A549 (cell line): Measurements from ENCODE around the gene UGT1A10. TPM values are rescaled to one million over a fixed set of nuclear protein-coding genes. Genes with fewer than 3 reads are reported as not detected.

Experiments
- ATAC-seq, 2 experiments: fragments of 200-7000 bp in 1 of 2; fragments of >200 bp in 1 of 2; cut with Nextera tagmentation in 1 of 2; cut with Tn5 transposase in 1 of 2; 3 replicates each; pipeline versions ENCODE4 v1.8.0 to v1.9.1; 2018 to 2020; ENCODE audit warnings: mild to moderate bottlenecking in 1 of 2, moderate library complexity in 1 of 2
- CTCF ChIA-PET: fragments of 300-600 bp; sonication (Branson Sonifier 250); formaldehyde crosslinking; extraction: SDS; loops from one replicate; lab custom pipeline; 2021; ENCODE audit warnings: antibody characterized with exemption, inconsistent platforms; lab: Yijun Ruan, JAX
- POLR2A ChIA-PET: fragments of 350-600 bp; formaldehyde crosslinking; extraction: SDS; loops from one replicate; lab custom pipeline; 2021; ENCODE audit warnings: antibody characterized with exemption, inconsistent platforms; lab: Yijun Ruan, JAX
- DNase-seq, 2 experiments: peaks; one replicate each; pipeline versions ENCODE4 v3.0.0 to v3.0.0-alpha.2; 2011 to 2016; ENCODE audit warnings: low read depth in 1 of 2, low spot score in 1 of 2
- FAIRE-seq: peaks from 2 replicates; lab custom pipeline; 2011; peaks lifted over from hg19 to GRCh38; lab: Jason Lieb, UNC
- H3K27ac ChIP-seq, 2 experiments: fragments of >200 bp; sonication (Bioruptor Twin); formaldehyde crosslinking; 3 replicates each; pipeline ENCODE4 v1.5.1; 2016 to 2017
- H3K4me1 ChIP-seq: fragments of >200 bp; sonication (Bioruptor Twin); formaldehyde crosslinking; 3 replicates; pipeline ENCODE4 v1.6.1; 2016
- H3K4me2 ChIP-seq: fragments of >200 bp; sonication (Bioruptor Twin); formaldehyde crosslinking; 3 replicates; pipeline ENCODE4 v1.6.1; 2016
- H3K4me3 ChIP-seq: fragments of >200 bp; sonication (Bioruptor Twin); formaldehyde crosslinking; 3 replicates; pipeline ENCODE4 v1.5.1; 2016
- H3K9me3 ChIP-seq: fragments of >200 bp; sonication (Bioruptor Twin); formaldehyde crosslinking; 3 replicates; pipeline ENCODE4 v1.6.1; 2016
- BCL3 ChIP-seq: fragments of >200 bp; sonication (Bioruptor Twin); formaldehyde crosslinking; IDR thresholded peaks from 3 replicates; pipeline ENCODE4 v1.6.1; 2016
- CTCF ChIP-seq: fragments of >200 bp; sonication (Bioruptor Twin); formaldehyde crosslinking; IDR thresholded peaks from 3 replicates; pipeline ENCODE4 v1.5.1; 2016
- EHMT2 ChIP-seq: fragments of 200-600 bp; sonication (generic); IDR thresholded peaks from 2 replicates; pipeline ENCODE4 v1.6.1; 2016; ENCODE audit warnings: antibody characterized with exemption, low read depth, mild to moderate bottlenecking, moderate library complexity
- ESRRA ChIP-seq: fragments of 150-350 bp; IDR thresholded peaks from 2 replicates; pipeline ENCODE4 v1.6.1; 2014; ENCODE audit warnings: mild to moderate bottlenecking, low read length, borderline replicate concordance
- FOXS1 ChIP-seq: fragments of 250-450 bp; sonication (Bioruptor Pico); IDR thresholded peaks from 2 replicates; pipeline ENCODE4 v1.5.0; 2020; ENCODE audit warnings: mild to moderate bottlenecking, moderate library complexity
- GATA3 ChIP-seq: IDR thresholded peaks from 2 replicates; pipeline ENCODE4 v1.6.1; 2012; ENCODE audit warnings: borderline replicate concordance
- HES2 ChIP-seq: fragments of >200 bp; sonication (Bioruptor Twin); formaldehyde crosslinking; IDR thresholded peaks from 2 replicates; pipeline ENCODE4 v1.6.1; 2016
- HMGXB4 ChIP-seq: fragments of 250-450 bp; sonication (Bioruptor Pico); IDR thresholded peaks from 2 replicates; pipeline ENCODE4 v1.5.0; 2021; ENCODE audit warnings: mild to moderate bottlenecking, moderate library complexity, borderline replicate concordance
- HOXA7 ChIP-seq: fragments of 250-450 bp; sonication (Bioruptor Pico); IDR thresholded peaks from 2 replicates; pipeline ENCODE4 v1.5.0; 2020; ENCODE audit warnings: mild to moderate bottlenecking, moderate library complexity
- JUN ChIP-seq, 2 experiments: fragments of >200 bp; sonication (Bioruptor Twin); formaldehyde crosslinking; IDR thresholded peaks; 2 replicates in 1 of 2; 3 replicates in 1 of 2; pipeline ENCODE4 v1.6.1; 2016 to 2017
- KDM1A ChIP-seq: fragments of 200-600 bp; sonication (generic); IDR thresholded peaks from 2 replicates; pipeline ENCODE4 v1.6.1; 2016; ENCODE audit warnings: low read depth, mild to moderate bottlenecking
- MAX ChIP-seq: IDR thresholded peaks from 2 replicates; pipeline ENCODE4 v1.6.1; 2012
- MYC ChIP-seq: IDR thresholded peaks from 2 replicates; pipeline ENCODE4 v1.6.1; 2012; ENCODE audit warnings: mild to moderate bottlenecking, inconsistent platforms, low read length, improper control_type of control experiment, borderline replicate concordance
- NPAS2 ChIP-seq: fragments of 250-450 bp; sonication (Bioruptor Pico); IDR thresholded peaks from 2 replicates; pipeline ENCODE4 v1.8.0; 2022; ENCODE audit warnings: mild to moderate bottlenecking, moderate library complexity, borderline replicate concordance
- NR3C1 ChIP-seq: fragments of >200 bp; sonication (Bioruptor Twin); formaldehyde crosslinking; IDR thresholded peaks from 3 replicates; pipeline ENCODE4 v1.6.1; 2017
- PBX3 ChIP-seq: IDR thresholded peaks from 2 replicates; pipeline ENCODE4 v1.6.1; 2012
- RCOR1 ChIP-seq: fragments of 150-350 bp; IDR thresholded peaks from 2 replicates; pipeline ENCODE4 v1.6.1; 2014; ENCODE audit warnings: antibody characterized with exemption, low read length, low read depth
- REST ChIP-seq: fragments of 200-600 bp; sonication (generic); IDR thresholded peaks from 2 replicates; pipeline ENCODE4 v1.6.1; 2016; ENCODE audit warnings: antibody characterized with exemption, mild to moderate bottlenecking, moderate library complexity
- RFX5 ChIP-seq: fragments of 450-650 bp; IDR thresholded peaks from 2 replicates; pipeline ENCODE4 v1.7.1; 2014; ENCODE audit warnings: antibody characterized with exemption, mild to moderate bottlenecking, moderate library complexity
- SREBF2 ChIP-seq: fragments of 450-650 bp; IDR thresholded peaks from 2 replicates; pipeline ENCODE4 v1.6.1; 2014; ENCODE audit warnings: mild to moderate bottlenecking, moderate library complexity
- TFCP2L1 ChIP-seq: fragments of 250-450 bp; sonication (Bioruptor Pico); IDR thresholded peaks from 2 replicates; pipeline ENCODE4 v1.5.0; 2021; ENCODE audit warnings: mild to moderate bottlenecking
- ZNF302 ChIP-seq: fragments of 250-450 bp; sonication (Bioruptor Pico); IDR thresholded peaks from 2 replicates; pipeline ENCODE4 v1.9.0; 2021; ENCODE audit warnings: inconsistent platforms, mild to moderate bottlenecking, moderate library complexity
- ZSCAN20 ChIP-seq: fragments of 250-450 bp; sonication (Bioruptor Pico); IDR thresholded peaks from 2 replicates; pipeline ENCODE4 v1.8.0; 2022; ENCODE audit warnings: mild to moderate bottlenecking, moderate library complexity
- WGBS: methylation state at CpG from one replicate; pipeline ENCODE4 v1.1.6; 2017; ENCODE audit errors: missing lambda C conversion rate; 5-methylcytosine and 5-hydroxymethylcytosine counted together
- polyA plus RNA-seq, 4 experiments: library from polyadenylated mRNA; depleted of rRNA in 3 of 4; stranded (reverse); fragments of >200 nt; fragmentation: RNase III in 1 of 4; extraction: RNeasy Plus Mini Kit Qiagen cat#74134 plus additional on column Dnase treatment in 1 of 4; gene quantifications; 2 replicates in 3 of 4; 3 replicates in 1 of 4; pipeline ENCODE4 v1.2.3, GENCODE V29; 2011 to 2017

The UGT1A10 gene
- polyA plus RNA-seq, 2 of the 4 experiments (the other 2 are of a cell fraction): 0.10 TPM; not detected in 1

- Histone ChIP-seq H3K4me2 (no peak overlapping the region), H3K27ac (no peak overlapping the region), H3K4me1 (no peaks in the 10 kb centered on the region), H3K4me3 (no peak overlapping the region), H3K9me3 (peaks cover 23% of the 10 kb centered on the region)
- TF ChIP-seq KDM1A: no peak
- TF ChIP-seq GATA3: no peak
- TF ChIP-seq HOXA7 (CRISPR knock-in tag): no peak
- TF ChIP-seq ZSCAN20: no peak
- TF ChIP-seq MAX: no peak
- TF ChIP-seq TFCP2L1 (CRISPR knock-in tag): no peak
- no peak for TF ChIP-seq EHMT2
- no peak for TF ChIP-seq REST
- TF ChIP-seq NR3C1: no peak
- TF ChIP-seq PBX3: no peak
- TF ChIP-seq SREBF2: no peak
- DNase-seq (no peak), FAIRE-seq (no peak), ATAC-seq (no peak)
- WGBS: 92% methylated on average over 4 of the region's 4 CpGs
- POLR2A ChIA-PET: no interaction called here
- CTCF ChIA-PET: interaction anchor here (1.2 kb wide), 1 partner anchor 9 kb away, joined by 3 read pairs; no protein-coding TSS in a partner anchor
These were observed 144.5 kb downstream of the UGT1A10 start for GRCh38 chr2:233780771-233781170.

GRCh38 chr2:233789554-233789953 lies 153.3 kb downstream of the UGT1A10 start:
- ATAC-seq (no peak), FAIRE-seq (no peak), DNase-seq (no peak)
- no peak overlapping the region for H3K4me3 ChIP-seq
- CTCF ChIA-PET: interaction anchor here (0.6 kb wide), 1 partner anchor 9 kb away, joined by 3 read pairs; no protein-coding TSS in a partner anchor
- no peak overlapping the region for H3K4me2 ChIP-seq
- H3K4me1 ChIP-seq: no peaks in the 10 kb centered on the region
- 89% methylated on average over 7 of the region's 7 CpGs for WGBS
- POLR2A ChIA-PET: no interaction called here
- 0 out of 3 replicates have a peak, but pooled peaks cover 4% of the 10 kb centered on the region for H3K9me3 ChIP-seq
- peak overlapping the region in 1 of 2 experiments; percentile 39; a peak in 1 of 6 replicates for H3K27ac ChIP-seq
- no peak for TF ChIP-seq BCL3
- TF ChIP-seq RCOR1: no peak
- TF ChIP-seq FOXS1 (CRISPR knock-in tag): no peak
- TF ChIP-seq EHMT2: no peak
- TF ChIP-seq REST: no peak
- no peak for TF ChIP-seq ZNF302 (CRISPR knock-in tag)
- TF ChIP-seq HES2: no peak
- TF ChIP-seq HMGXB4 (CRISPR knock-in tag): no peak
- TF ChIP-seq CTCF: no peak
- TF ChIP-seq ESRRA: no peak
- TF ChIP-seq MYC: no peak
- no peak for TF ChIP-seq NPAS2 (CRISPR knock-in tag)
- TF ChIP-seq RFX5: no peak
- no peak for TF ChIP-seq JUN (IDR thresholded peaks at IDR 0.05)
- no peak for TF ChIP-seq ZSCAN20
